ENCODE results near the gene SMCO2. TPM values are rescaled to one million over a fixed set of nuclear protein-coding genes. Genes with fewer than 3 reads are reported as not detected.

The SMCO2 gene
- total RNA-seq, 1 donor from 2014 or later = not detected

- Mint-ChIP-seq H3K27me3 (ENCODE audit: low read depth) (no peaks in the 10 kb centered on the region), H3K4me3 (no peak overlapping the region), H3K4me1 (peaks cover 70% of the 10 kb centered on the region), H3K9me3 (no peaks in the 10 kb centered on the region), H3K27ac (peak overlapping the region; percentile 97), H3K36me3 (no peaks in the 10 kb centered on the region)
- no peak for TF ChIP-seq CTCF (IDR thresholded peaks at IDR 0.05; ENCODE audit: unreplicated experiment)
- no peak for DNase-seq (ENCODE audit: low spot score in 2 of 2, unreplicated experiment in 2 of 2)
Observed at GRCh38 chr12:27515671-27516070, 69.1 kb downstream of the SMCO2 start.

GRCh38 chr12:27516625-27517024 lies 70.1 kb downstream of the SMCO2 start:
- no peaks in the 10 kb centered on the region for H3K9me3 Mint-ChIP-seq
- no peak overlapping the region for H3K4me3 Mint-ChIP-seq
- DNase-seq (ENCODE audit: low spot score in 2 of 2, unreplicated experiment in 2 of 2) = no peak
- peak overlapping the region; percentile 91 for H3K27ac Mint-ChIP-seq
- TF ChIP-seq CTCF (IDR thresholded peaks at IDR 0.05; ENCODE audit: unreplicated experiment) = no peak
- H3K36me3 Mint-ChIP-seq = no peaks in the 10 kb centered on the region
- H3K27me3 Mint-ChIP-seq (ENCODE audit: low read depth) = no peaks in the 10 kb centered on the region
- H3K4me1 Mint-ChIP-seq = peaks cover 71% of the 10 kb centered on the region

DNA sequence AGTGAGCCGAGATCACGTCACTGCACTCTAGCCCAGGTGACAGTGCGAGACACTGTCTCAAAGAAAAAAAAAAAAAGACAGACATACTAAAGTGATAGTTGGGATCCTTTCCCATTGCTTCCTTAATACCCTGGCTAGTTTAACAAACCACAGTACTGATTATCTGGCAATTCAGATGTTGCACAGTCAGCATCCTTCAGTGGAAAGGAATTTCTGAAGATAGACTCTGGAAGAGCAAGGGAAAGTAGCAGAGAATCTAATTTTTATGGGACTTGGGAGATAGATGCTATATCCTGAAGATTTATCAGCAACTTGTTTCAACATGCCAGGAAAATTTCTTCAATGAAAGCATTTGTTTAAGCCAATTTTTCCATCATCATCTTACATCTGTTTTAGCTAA lies 71.0 kb downstream of the SMCO2 start:
- Mint-ChIP-seq H3K36me3 (no peaks in the 10 kb centered on the region), H3K4me3 (no peak overlapping the region), H3K27me3 (ENCODE audit: low read depth) (no peaks in the 10 kb centered on the region), H3K4me1 (peaks cover 72% of the 10 kb centered on the region), H3K27ac (peak overlapping the region; percentile 64), H3K9me3 (no peaks in the 10 kb centered on the region)
- no peak for DNase-seq (ENCODE audit: low spot score in 2 of 2, unreplicated experiment in 2 of 2)
- TF ChIP-seq CTCF (IDR thresholded peaks at IDR 0.05; ENCODE audit: unreplicated experiment) = no peak

- no peaks in the 10 kb centered on the region for H3K27me3 Mint-ChIP-seq (ENCODE audit: low read depth)
- H3K36me3 Mint-ChIP-seq = no peaks in the 10 kb centered on the region
- no peak for DNase-seq (ENCODE audit: low spot score in 2 of 2, unreplicated experiment in 2 of 2)
- H3K27ac Mint-ChIP-seq = peak overlapping the region; percentile 77
- H3K4me1 Mint-ChIP-seq = peaks cover 69% of the 10 kb centered on the region
- no peak overlapping the region for H3K4me3 Mint-ChIP-seq
- no peaks in the 10 kb centered on the region for H3K9me3 Mint-ChIP-seq
- TF ChIP-seq CTCF (IDR thresholded peaks at IDR 0.05; ENCODE audit: unreplicated experiment) = no peak
Observed at GRCh38 chr12:27517961-27518665, 71.6 kb downstream of the SMCO2 start.

- no peaks in the 10 kb centered on the region for H3K27me3 Mint-ChIP-seq (ENCODE audit: low read depth)
- H3K9me3 Mint-ChIP-seq = no peaks in the 10 kb centered on the region
- no peak overlapping the region for H3K4me3 Mint-ChIP-seq
- DNase-seq (ENCODE audit: low spot score in 2 of 2, unreplicated experiment in 2 of 2) = no peak
- H3K36me3 Mint-ChIP-seq = no peaks in the 10 kb centered on the region
- H3K27ac Mint-ChIP-seq = peak overlapping the region; percentile 9
- no peak for TF ChIP-seq CTCF (IDR thresholded peaks at IDR 0.05; ENCODE audit: unreplicated experiment)
- H3K4me1 Mint-ChIP-seq = peaks cover 68% of the 10 kb centered on the region
Observed at GRCh38 chr12:27521066-27521465, 74.5 kb downstream of the SMCO2 start.

All from mesothelial cell of epicardium (in vitro differentiated cells).